Skeletal muscle satellite cell (primary cell): Measurements from ENCODE around the gene SLC9A7.

Experiments
- H3K27me3 ChIP-seq: 2 replicates; pipeline ENCODE4 v1.7.0; 2013; ENCODE audit warnings: low read length; ENCODE audit not compliant: control insufficient read depth, insufficient read depth
- H3K36me3 ChIP-seq: 2 replicates; pipeline ENCODE4 v1.7.0; 2013; ENCODE audit warnings: mild to moderate bottlenecking, control low read depth, low read length; ENCODE audit not compliant: insufficient read depth
- H3K4me1 ChIP-seq: 2 replicates; pipeline ENCODE4 v1.7.0; 2013; ENCODE audit warnings: low read length; ENCODE audit not compliant: control insufficient read depth, insufficient read depth
- H3K4me2 ChIP-seq: 2 replicates; pipeline ENCODE4 v1.7.0; 2013; ENCODE audit warnings: mild to moderate bottlenecking, low read length
- H3K4me3 ChIP-seq: 2 replicates; pipeline ENCODE4 v1.7.0; 2013; ENCODE audit warnings: low read length
- H3K9ac ChIP-seq: 2 replicates; pipeline ENCODE4 v1.7.0; 2013; ENCODE audit warnings: mild to moderate bottlenecking, low read depth, low read length, moderate library complexity
- H3K9me3 ChIP-seq: replicated peaks from 2 replicates; pipeline ENCODE4 v1.7.0; 2013; ENCODE audit warnings: mild to moderate bottlenecking, control low read depth, low read length

The SLC9A7 gene

GRCh38 chrX:46695491-46695890 is 63.4 kb downstream of the SLC9A7 start:
- no peaks in the 10 kb centered on the region for H3K27me3 ChIP-seq
- no peaks in the 10 kb centered on the region for H3K36me3 ChIP-seq
- H3K9ac ChIP-seq, result no peak overlapping the region
- no peak overlapping the region for H3K4me3 ChIP-seq
- no peaks in the 10 kb centered on the region for H3K9me3 ChIP-seq
- H3K4me1 ChIP-seq, result no peaks in the 10 kb centered on the region
- no peak overlapping the region for H3K4me2 ChIP-seq

- H3K27me3 ChIP-seq, result no peaks in the 10 kb centered on the region
- H3K36me3 ChIP-seq, result no peaks in the 10 kb centered on the region
- no peak overlapping the region for H3K9ac ChIP-seq
- no peak overlapping the region for H3K4me3 ChIP-seq
- no peak overlapping the region for H3K4me2 ChIP-seq
- no peaks in the 10 kb centered on the region for H3K4me1 ChIP-seq
- H3K9me3 ChIP-seq, result no peaks in the 10 kb centered on the region
Measured at GRCh38 chrX:46694549-46694948, 64.4 kb downstream of the SLC9A7 start.

DNA sequence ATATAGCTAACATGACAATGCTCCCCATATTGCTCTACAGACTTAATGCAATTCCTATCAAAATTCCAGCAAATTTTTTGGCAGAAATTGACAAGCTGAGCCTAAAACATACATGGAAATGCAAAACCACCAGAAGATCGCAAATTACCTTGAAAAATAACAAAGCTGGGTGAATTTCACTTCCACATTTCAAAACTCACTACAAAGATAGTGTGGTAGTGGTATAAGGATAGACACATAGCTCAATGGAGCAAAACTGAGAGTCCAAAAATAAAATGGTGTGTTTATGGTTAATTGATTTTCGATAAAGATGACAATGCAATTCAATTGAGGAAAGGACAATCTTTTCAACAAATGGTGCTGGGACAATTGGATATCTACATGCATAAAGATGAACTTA is 65.8 kb downstream of the SLC9A7 start:
- Histone ChIP-seq H3K4me3 (no peak overlapping the region), H3K9ac (no peak overlapping the region), H3K4me2 (no peak overlapping the region), H3K4me1 (no peaks in the 10 kb centered on the region), H3K36me3 (no peaks in the 10 kb centered on the region), H3K9me3 (no peaks in the 10 kb centered on the region), H3K27me3 (no peaks in the 10 kb centered on the region)

- H3K9ac ChIP-seq, result no peak overlapping the region
- no peaks in the 10 kb centered on the region for H3K4me1 ChIP-seq
- H3K36me3 ChIP-seq, result no peaks in the 10 kb centered on the region
- H3K27me3 ChIP-seq, result no peaks in the 10 kb centered on the region
- H3K4me3 ChIP-seq, result no peak overlapping the region
- no peak overlapping the region for H3K4me2 ChIP-seq
- H3K9me3 ChIP-seq, result no peaks in the 10 kb centered on the region
Measured at GRCh38 chrX:46690818-46691217, 68.1 kb downstream of the SLC9A7 start.

DNA sequence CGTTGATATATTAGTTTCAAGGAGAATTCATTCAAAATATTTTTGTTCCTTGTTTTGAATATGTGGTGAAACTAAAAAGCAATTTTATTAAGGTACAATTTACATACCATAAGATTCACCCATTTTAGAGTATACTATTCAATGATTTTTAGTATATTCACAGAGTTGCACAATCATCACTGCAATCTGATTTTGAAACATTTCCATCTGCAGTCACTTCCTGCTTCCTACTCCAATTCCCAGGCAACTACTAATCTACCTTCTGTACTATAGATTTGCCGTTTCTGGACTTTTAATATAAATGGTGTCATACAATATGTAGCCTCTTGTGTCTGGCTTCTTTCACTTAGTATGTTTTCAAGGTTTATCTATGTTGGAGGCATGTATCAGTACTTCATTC is 71.3 kb downstream of the SLC9A7 start:
- H3K9ac ChIP-seq, result no peak overlapping the region
- H3K4me3 ChIP-seq, result no peak overlapping the region

GRCh38 chrX:46686003-46686645 is 72.8 kb downstream of the SLC9A7 start:
- no peak overlapping the region for H3K9ac ChIP-seq
- no peaks in the 10 kb centered on the region for H3K9me3 ChIP-seq
- no peaks in the 10 kb centered on the region for H3K36me3 ChIP-seq
- no peaks in the 10 kb centered on the region for H3K27me3 ChIP-seq
- no peaks in the 10 kb centered on the region for H3K4me1 ChIP-seq
- H3K4me2 ChIP-seq, result no peak overlapping the region
- H3K4me3 ChIP-seq, result no peak overlapping the region

More for the DNA sequence above, 71.3 kb downstream of the SLC9A7 start:
- no peaks in the 10 kb centered on the region for H3K9me3 ChIP-seq
- no peak overlapping the region for H3K4me2 ChIP-seq
- H3K4me1 ChIP-seq, result no peaks in the 10 kb centered on the region
- H3K27me3 ChIP-seq, result no peaks in the 10 kb centered on the region
- no peaks in the 10 kb centered on the region for H3K36me3 ChIP-seq

- H3K27me3 ChIP-seq, result no peaks in the 10 kb centered on the region
- H3K9me3 ChIP-seq, result no peaks in the 10 kb centered on the region
- no peaks in the 10 kb centered on the region for H3K4me1 ChIP-seq
- H3K36me3 ChIP-seq, result no peaks in the 10 kb centered on the region
- H3K4me3 ChIP-seq, result no peak overlapping the region
- no peak overlapping the region for H3K4me2 ChIP-seq
- H3K9ac ChIP-seq, result no peak overlapping the region
Measured at GRCh38 chrX:46683048-46683447, 75.9 kb downstream of the SLC9A7 start.

DNA sequence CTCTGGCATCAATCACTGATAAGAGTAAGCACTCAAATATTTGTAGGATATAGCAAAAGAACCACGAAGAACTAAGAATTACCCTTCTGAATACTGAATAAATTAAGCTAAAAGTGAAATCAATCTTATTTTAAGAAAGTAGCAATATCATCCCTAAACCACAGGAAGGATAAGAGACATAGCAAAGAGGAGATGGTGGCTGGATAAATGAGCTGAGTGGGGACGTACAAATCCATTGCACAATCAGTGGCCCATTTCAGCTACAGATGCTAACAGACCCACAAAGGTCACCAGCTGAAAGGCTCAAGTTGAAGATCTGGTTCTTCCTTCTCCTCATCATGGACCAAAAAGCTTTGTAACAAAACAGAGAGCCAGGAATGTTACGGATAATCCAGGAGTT is 77.1 kb downstream of the SLC9A7 start:
- Histone ChIP-seq H3K9me3 (no peaks in the 10 kb centered on the region), H3K36me3 (no peaks in the 10 kb centered on the region), H3K4me3 (no peak overlapping the region), H3K27me3 (no peaks in the 10 kb centered on the region), H3K9ac (no peak overlapping the region), H3K4me1 (no peaks in the 10 kb centered on the region), H3K4me2 (no peak overlapping the region)

GRCh38 chrX:46678232-46678631 is 80.7 kb downstream of the SLC9A7 start:
- no peaks in the 10 kb centered on the region for H3K27me3 ChIP-seq
- H3K9me3 ChIP-seq, result no peaks in the 10 kb centered on the region
- no peak overlapping the region for H3K4me2 ChIP-seq
- no peak overlapping the region for H3K4me3 ChIP-seq
- no peak overlapping the region for H3K9ac ChIP-seq
- no peaks in the 10 kb centered on the region for H3K36me3 ChIP-seq
- H3K4me1 ChIP-seq, result no peaks in the 10 kb centered on the region

- Histone ChIP-seq H3K36me3 (no peaks in the 10 kb centered on the region), H3K27me3 (no peaks in the 10 kb centered on the region), H3K9ac (no peak overlapping the region), H3K4me1 (no peaks in the 10 kb centered on the region), H3K4me2 (no peak overlapping the region), H3K9me3 (no peaks in the 10 kb centered on the region), H3K4me3 (no peak overlapping the region)
Measured at GRCh38 chrX:46676399-46677356, 82.2 kb downstream of the SLC9A7 start.

DNA sequence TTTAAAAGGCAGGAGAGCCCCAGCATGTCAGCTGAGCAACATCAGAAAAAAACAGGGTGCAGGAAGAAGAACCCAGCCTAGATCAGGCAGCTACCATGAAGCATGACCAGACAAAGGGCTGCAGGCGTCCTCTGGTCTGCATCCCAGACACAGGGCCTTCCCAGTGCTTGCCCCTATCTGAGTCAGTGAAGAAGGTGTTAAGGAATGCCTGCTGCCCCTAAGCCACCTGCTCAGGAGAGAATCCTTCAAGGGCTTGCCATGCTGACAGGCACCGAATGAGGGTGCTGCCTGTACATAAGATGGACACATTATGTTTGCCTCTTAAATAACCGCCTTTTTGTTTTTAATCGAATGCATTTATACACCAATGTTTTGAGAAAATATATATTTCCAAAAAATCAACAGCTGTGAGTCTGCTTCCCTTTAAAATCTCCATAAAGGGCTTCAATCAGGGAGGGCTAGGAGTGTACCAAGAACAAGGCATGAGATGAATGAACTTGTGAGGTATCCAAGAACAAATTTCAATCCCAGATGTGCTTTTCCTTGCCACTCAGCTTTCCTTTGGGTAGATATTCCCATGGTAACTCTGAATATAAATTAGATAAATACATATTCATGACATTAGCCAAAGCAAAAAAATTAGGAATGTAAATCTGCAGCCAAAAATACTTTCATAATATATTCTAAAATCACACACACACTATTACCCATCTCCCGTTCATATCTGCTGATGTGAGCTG is 85.1 kb downstream of the SLC9A7 start:
- no peaks in the 10 kb centered on the region for H3K4me1 ChIP-seq
- no peaks in the 10 kb centered on the region for H3K9me3 ChIP-seq
- no peak overlapping the region for H3K4me2 ChIP-seq
- no peak overlapping the region for H3K9ac ChIP-seq
- H3K36me3 ChIP-seq, result no peaks in the 10 kb centered on the region
- no peak overlapping the region for H3K4me3 ChIP-seq
- no peaks in the 10 kb centered on the region for H3K27me3 ChIP-seq
